ENCODE data around the gene WDFY2.
"Not testable (repeated sequence)": the region's sequence is repeated elsewhere in the genome, so short reads cannot be mapped to it uniquely, and the experiment has no call there.

Gene WDFY2

GRCh38 chr13:51583875-51584730, at the start of gene WDFY2:
TSS of gene WDFY2 (plus strand) at chr13:51584462. CDS start at chr13:51584688, 226 bp downstream.
- peak within 1 kb of the TSS; percentile 91 for H3K4me3 ChIP-seq (ENCODE audit: low read length)
- DNase-seq (ENCODE audit: low read depth): peak; percentile 100
- H3K36me3 ChIP-seq (ENCODE audit: control insufficient read depth, insufficient read depth, low read length, severe bottlenecking): no peaks in the 10 kb centered on the region
- H3K27me3 ChIP-seq (replicated peaks; ENCODE audit: control insufficient read depth, insufficient read depth, low read length): no peaks in the 10 kb centered on the region
- peak within 1 kb of the TSS; percentile 89 for H3K9ac ChIP-seq (ENCODE audit: low read length)
- H3K4me1 ChIP-seq (ENCODE audit: control insufficient read depth, insufficient read depth, low read length): peaks cover 28% of the 10 kb centered on the region
- H3K9me3 ChIP-seq (ENCODE audit: control insufficient read depth, low read length): no peaks in the 10 kb centered on the region

GRCh38 chr13:51538591-51539179, 45.6 kb upstream of the WDFY2 start:
- no peak overlapping the region for H3K4me3 ChIP-seq (ENCODE audit: low read length)
- no peaks in the 10 kb centered on the region for H3K27me3 ChIP-seq (replicated peaks; ENCODE audit: control insufficient read depth, insufficient read depth, low read length)
- no peak for DNase-seq (ENCODE audit: low read depth)
- H3K9me3 ChIP-seq (ENCODE audit: control insufficient read depth, low read length): no peaks in the 10 kb centered on the region
- peaks cover 31% of the 10 kb centered on the region for H3K4me1 ChIP-seq (ENCODE audit: control insufficient read depth, insufficient read depth, low read length)
- H3K9ac ChIP-seq (ENCODE audit: low read length): peak overlapping the region; percentile 47
- no peaks in the 10 kb centered on the region for H3K36me3 ChIP-seq (ENCODE audit: control insufficient read depth, insufficient read depth, low read length, severe bottlenecking)

GRCh38 chr13:51539887-51540286, 44.4 kb upstream of the WDFY2 start:
- Histone ChIP-seq H3K36me3 (ENCODE audit: control insufficient read depth, insufficient read depth, low read length, severe bottlenecking) (no peaks in the 10 kb centered on the region), H3K4me3 (ENCODE audit: low read length) (peak overlapping the region; percentile 64), H3K9me3 (ENCODE audit: control insufficient read depth, low read length) (no peaks in the 10 kb centered on the region), H3K9ac (ENCODE audit: low read length) (peak overlapping the region; percentile 47), H3K27me3 (replicated peaks; ENCODE audit: control insufficient read depth, insufficient read depth, low read length) (no peaks in the 10 kb centered on the region), H3K4me1 (ENCODE audit: control insufficient read depth, insufficient read depth, low read length) (peaks cover 31% of the 10 kb centered on the region)
- DNase-seq (ENCODE audit: low read depth): peak; percentile 80

- peaks cover 31% of the 10 kb centered on the region for H3K4me1 ChIP-seq (ENCODE audit: control insufficient read depth, insufficient read depth, low read length)
- no peak overlapping the region for H3K4me3 ChIP-seq (ENCODE audit: low read length)
- H3K27me3 ChIP-seq (replicated peaks; ENCODE audit: control insufficient read depth, insufficient read depth, low read length): no peaks in the 10 kb centered on the region
- H3K9ac ChIP-seq (ENCODE audit: low read length): no peak overlapping the region
- H3K36me3 ChIP-seq (ENCODE audit: control insufficient read depth, insufficient read depth, low read length, severe bottlenecking): no peaks in the 10 kb centered on the region
- no peak for DNase-seq (ENCODE audit: low read depth)
- no peaks in the 10 kb centered on the region for H3K9me3 ChIP-seq (ENCODE audit: control insufficient read depth, low read length)
Measured at GRCh38 chr13:51541037-51541436, 43.2 kb upstream of the WDFY2 start.

- no peak overlapping the region for H3K4me3 ChIP-seq (ENCODE audit: low read length)
- H3K9ac ChIP-seq (ENCODE audit: low read length): no peak overlapping the region
- no peaks in the 10 kb centered on the region for H3K27me3 ChIP-seq (replicated peaks; ENCODE audit: control insufficient read depth, insufficient read depth, low read length)
- peaks cover 31% of the 10 kb centered on the region for H3K4me1 ChIP-seq (ENCODE audit: control insufficient read depth, insufficient read depth, low read length)
- H3K36me3 ChIP-seq (ENCODE audit: control insufficient read depth, insufficient read depth, low read length, severe bottlenecking): no peaks in the 10 kb centered on the region
- H3K9me3 ChIP-seq (ENCODE audit: control insufficient read depth, low read length): no peaks in the 10 kb centered on the region
- DNase-seq (ENCODE audit: low read depth): no peak
Measured at GRCh38 chr13:51541809-51542258, 42.4 kb upstream of the WDFY2 start.

- H3K4me1 ChIP-seq (ENCODE audit: control insufficient read depth, insufficient read depth, low read length): peaks cover 31% of the 10 kb centered on the region
- H3K27me3 ChIP-seq (replicated peaks; ENCODE audit: control insufficient read depth, insufficient read depth, low read length): no peaks in the 10 kb centered on the region
- H3K36me3 ChIP-seq (ENCODE audit: control insufficient read depth, insufficient read depth, low read length, severe bottlenecking): no peaks in the 10 kb centered on the region
- DNase-seq (ENCODE audit: low read depth): no peak
- peak overlapping the region; percentile 17 for H3K4me3 ChIP-seq (ENCODE audit: low read length)
- H3K9me3 ChIP-seq (ENCODE audit: control insufficient read depth, low read length): no peaks in the 10 kb centered on the region
- H3K9ac ChIP-seq (ENCODE audit: low read length): no peak overlapping the region
Measured at GRCh38 chr13:51542346-51543242, 41.7 kb upstream of the WDFY2 start.

GRCh38 chr13:51545446-51545845, 38.8 kb upstream of the WDFY2 start:
- not testable (repeated sequence) for H3K9ac ChIP-seq (ENCODE audit: low read length); DNase-seq (ENCODE audit: low read depth); H3K9me3 ChIP-seq (ENCODE audit: control insufficient read depth, low read length); H3K27me3 ChIP-seq (replicated peaks; ENCODE audit: control insufficient read depth, insufficient read depth, low read length); H3K4me3 ChIP-seq (ENCODE audit: low read length); H3K36me3 ChIP-seq (ENCODE audit: control insufficient read depth, insufficient read depth, low read length, severe bottlenecking)
- H3K4me1 ChIP-seq (ENCODE audit: control insufficient read depth, insufficient read depth, low read length): peaks cover 18% of the 10 kb centered on the region

GRCh38 chr13:51547425-51548176, 36.7 kb upstream of the WDFY2 start:
- Histone ChIP-seq H3K4me3 (ENCODE audit: low read length) (no peak overlapping the region), H3K9me3 (ENCODE audit: control insufficient read depth, low read length) (no peaks in the 10 kb centered on the region), H3K4me1 (ENCODE audit: control insufficient read depth, insufficient read depth, low read length) (peaks cover 9% of the 10 kb centered on the region), H3K9ac (ENCODE audit: low read length) (no peak overlapping the region), H3K36me3 (ENCODE audit: control insufficient read depth, insufficient read depth, low read length, severe bottlenecking) (no peaks in the 10 kb centered on the region), H3K27me3 (replicated peaks; ENCODE audit: control insufficient read depth, insufficient read depth, low read length) (no peaks in the 10 kb centered on the region)
- no peak for DNase-seq (ENCODE audit: low read depth)

GRCh38 chr13:51549050-51549449, 35.2 kb upstream of the WDFY2 start:
- Histone ChIP-seq H3K4me1 (ENCODE audit: control insufficient read depth, insufficient read depth, low read length) (peaks cover 6% of the 10 kb centered on the region), H3K9ac (ENCODE audit: low read length) (no peak overlapping the region)
- DNase-seq (ENCODE audit: low read depth): no peak

GRCh38 chr13:51549593-51549992, 34.7 kb upstream of the WDFY2 start:
- peaks cover 6% of the 10 kb centered on the region for H3K4me1 ChIP-seq (ENCODE audit: control insufficient read depth, insufficient read depth, low read length)
- H3K9ac ChIP-seq (ENCODE audit: low read length): no peak overlapping the region
- no peaks in the 10 kb centered on the region for H3K27me3 ChIP-seq (replicated peaks; ENCODE audit: control insufficient read depth, insufficient read depth, low read length)
- H3K4me3 ChIP-seq (ENCODE audit: low read length): no peak overlapping the region
- DNase-seq (ENCODE audit: low read depth): no peak
- H3K9me3 ChIP-seq (ENCODE audit: control insufficient read depth, low read length): no peaks in the 10 kb centered on the region
- H3K36me3 ChIP-seq (ENCODE audit: control insufficient read depth, insufficient read depth, low read length, severe bottlenecking): no peaks in the 10 kb centered on the region

More at GRCh38 chr13:51549050-51549449, 35.2 kb upstream of the WDFY2 start:
- H3K9me3 ChIP-seq (ENCODE audit: control insufficient read depth, low read length): no peaks in the 10 kb centered on the region
- H3K27me3 ChIP-seq (replicated peaks; ENCODE audit: control insufficient read depth, insufficient read depth, low read length): no peaks in the 10 kb centered on the region
- H3K4me3 ChIP-seq (ENCODE audit: low read length): no peak overlapping the region
- no peaks in the 10 kb centered on the region for H3K36me3 ChIP-seq (ENCODE audit: control insufficient read depth, insufficient read depth, low read length, severe bottlenecking)

Measured in adipocyte (in vitro differentiated cells).